HEK293 (cell line): Measurements from ENCODE around the gene UGCG.
"Not testable (repeated sequence)": the region's sequence is repeated elsewhere in the genome, so short reads cannot be mapped to it uniquely, and the experiment has no call there.

ENCODE experiments used
- CTCF ChIA-PET: fragments of 350-600 bp; formaldehyde crosslinking; extraction: SDS; loops from one replicate; lab custom pipeline; 2021; ENCODE audit warnings: antibody characterized with exemption; lab: Yijun Ruan, JAX
- POLR2A ChIA-PET: fragments of 300-600 bp; formaldehyde crosslinking; extraction: SDS; loops from one replicate; lab custom pipeline; 2020; ENCODE audit warnings: antibody characterized with exemption, inconsistent platforms; lab: Yijun Ruan, JAX
- H3K27ac ChIP-seq: fragments of 200-500 bp; sonication (Bioruptor generic); 2 replicates; pipeline ENCODE4 v1.5.1; 2014; ENCODE audit warnings: low read depth, low read length, control low read depth, inconsistent platforms; ENCODE audit errors: extremely low read depth
- H3K36me3 ChIP-seq, 2 experiments: fragments of 200-500 bp in 1 of 2; sonication (Bioruptor generic) in 1 of 2; 1 replicate in 1 of 2; 2 replicates in 1 of 2; pipeline ENCODE4 v1.5.1; 2014 to 2017; ENCODE audit warnings: inconsistent platforms in 2 of 2, low read length in 2 of 2; ENCODE audit not compliant: control insufficient read depth in 2 of 2, insufficient read depth in 1 of 2
- H3K4me1 ChIP-seq: fragments of 200-500 bp; sonication (Bioruptor generic); 2 replicates; pipeline ENCODE4 v1.5.1; 2014; ENCODE audit warnings: mild to moderate bottlenecking, low read length, inconsistent platforms; ENCODE audit not compliant: control insufficient read depth, insufficient read depth
- H3K4me3 ChIP-seq: 2 replicates; pipeline ENCODE4 v1.5.1; 2011; ENCODE audit warnings: low read depth, mild to moderate bottlenecking, control low read depth, low read length, moderate library complexity
- H3K9me3 ChIP-seq: fragments of 200-500 bp; sonication (Bioruptor generic); 2 replicates; pipeline ENCODE4 v1.5.1; 2014; ENCODE audit warnings: low read depth, low read length, inconsistent platforms; ENCODE audit not compliant: control insufficient read depth, insufficient read depth
- GLI2 ChIP-seq: fragments of 450-650 bp; formaldehyde crosslinking; IDR thresholded peaks from 2 replicates; pipeline ENCODE4; 2017; ENCODE audit warnings: missing biosample characterization, missing genetic modification characterization, low read depth, borderline replicate concordance
- HOXA7 ChIP-seq: sonication (generic); formaldehyde crosslinking; IDR thresholded peaks from 2 replicates; pipeline ENCODE4 v1.8.1; 2022; ENCODE audit warnings: missing genetic modification reagents, borderline replicate concordance
- KLF8 ChIP-seq: fragments of 450-650 bp; formaldehyde crosslinking; IDR thresholded peaks from 2 replicates; pipeline ENCODE4 v1.5.1; 2016; ENCODE audit warnings: missing biosample characterization, missing genetic modification characterization
- MEIS1 ChIP-seq: sonication (generic); formaldehyde crosslinking; IDR thresholded peaks from 2 replicates; pipeline ENCODE4 v1.8.1; 2022; ENCODE audit warnings: missing genetic modification reagents, mild to moderate bottlenecking, borderline replicate concordance
- MZF1 ChIP-seq: fragments of 450-650 bp; formaldehyde crosslinking; IDR thresholded peaks from 2 replicates; pipeline ENCODE4 v1.5.1; 2017; ENCODE audit warnings: missing biosample characterization, missing genetic modification characterization, borderline replicate concordance
- ZNF114 ChIP-seq: fragments of 450-650 bp; formaldehyde crosslinking; IDR thresholded peaks from 2 replicates; pipeline ENCODE4 v1.5.0; 2017; ENCODE audit warnings: missing biosample characterization, missing genetic modification characterization
- ZNF121 ChIP-seq: fragments of 450-650 bp; formaldehyde crosslinking; IDR thresholded peaks from 2 replicates; pipeline ENCODE4 v1.5.1; 2016; ENCODE audit warnings: missing biosample characterization, missing genetic modification characterization
- ZNF26 ChIP-seq: fragments of 450-650 bp; formaldehyde crosslinking; IDR thresholded peaks from 2 replicates; pipeline ENCODE4 v1.5.1; 2016; ENCODE audit warnings: missing biosample characterization, missing genetic modification characterization
- ZNF274 ChIP-seq, 2 experiments: fragments of 200-500 bp in 1 of 2; fragments of 450-650 bp in 1 of 2; sonication (Bioruptor generic) in 1 of 2; formaldehyde crosslinking in 1 of 2; IDR thresholded peaks; 2 replicates each; pipeline versions ENCODE4 v1.5.1 to v1.6.1; 2014 to 2016; ENCODE audit warnings: borderline replicate concordance in 1 of 2, inconsistent platforms in 1 of 2, low read length in 1 of 2, missing biosample characterization in 1 of 2, missing genetic modification characterization in 1 of 2
- ZNF280D ChIP-seq: fragments of 450-650 bp; formaldehyde crosslinking; IDR thresholded peaks from 2 replicates; pipeline ENCODE4 v1.5.1; 2016; ENCODE audit warnings: missing biosample characterization, missing genetic modification characterization
- ZNF362 ChIP-seq: fragments of 450-650 bp; formaldehyde crosslinking; IDR thresholded peaks from 2 replicates; pipeline ENCODE4 v1.5.1; 2016; ENCODE audit warnings: missing biosample characterization, missing genetic modification characterization
- ZNF426 ChIP-seq: fragments of 450-650 bp; formaldehyde crosslinking; IDR thresholded peaks from 2 replicates; pipeline ENCODE4 v1.5.1; 2017; ENCODE audit warnings: missing biosample characterization, missing genetic modification characterization, mild to moderate bottlenecking, inconsistent platforms, moderate library complexity
- ZNF433 ChIP-seq: fragments of 450-650 bp; formaldehyde crosslinking; IDR thresholded peaks from 2 replicates; pipeline ENCODE4 v1.5.1; 2016; ENCODE audit warnings: missing biosample characterization, missing genetic modification characterization, low read depth
- ZNF514 ChIP-seq: fragments of 450-650 bp; formaldehyde crosslinking; IDR thresholded peaks from 2 replicates; pipeline ENCODE4 v1.5.1; 2016; ENCODE audit warnings: missing biosample characterization, missing genetic modification characterization
- ZNF530 ChIP-seq: fragments of 450-650 bp; formaldehyde crosslinking; IDR thresholded peaks from 2 replicates; pipeline ENCODE4 v1.5.1; 2016; ENCODE audit warnings: low read depth, missing biosample characterization, missing genetic modification characterization
- ZNF544 ChIP-seq: fragments of 450-650 bp; formaldehyde crosslinking; IDR thresholded peaks from 2 replicates; pipeline ENCODE4 v1.5.0; 2017; ENCODE audit warnings: missing biosample characterization, missing genetic modification characterization
- ZNF645 ChIP-seq: fragments of 450-650 bp; formaldehyde crosslinking; IDR thresholded peaks from 2 replicates; pipeline ENCODE4; 2016; ENCODE audit warnings: missing biosample characterization, missing genetic modification characterization
- ZNF768 ChIP-seq: fragments of 450-650 bp; formaldehyde crosslinking; IDR thresholded peaks from 2 replicates; pipeline ENCODE4 v1.5.1; 2018; ENCODE audit warnings: missing biosample characterization, mild to moderate bottlenecking, missing genetic modification characterization
- TF ChIP-seq, protein P1 (sequence below): fragments of 450-650 bp; formaldehyde crosslinking; IDR thresholded peaks from 2 replicates; pipeline ENCODE4 v1.5.1; 2016; ENCODE audit warnings: missing biosample characterization, missing genetic modification characterization
- TF ChIP-seq, protein P2 (sequence below): fragments of 450-650 bp; formaldehyde crosslinking; IDR thresholded peaks from 2 replicates; pipeline ENCODE4 v1.5.1; 2017; ENCODE audit warnings: missing biosample characterization, missing genetic modification characterization

UGCG gene

DNA sequence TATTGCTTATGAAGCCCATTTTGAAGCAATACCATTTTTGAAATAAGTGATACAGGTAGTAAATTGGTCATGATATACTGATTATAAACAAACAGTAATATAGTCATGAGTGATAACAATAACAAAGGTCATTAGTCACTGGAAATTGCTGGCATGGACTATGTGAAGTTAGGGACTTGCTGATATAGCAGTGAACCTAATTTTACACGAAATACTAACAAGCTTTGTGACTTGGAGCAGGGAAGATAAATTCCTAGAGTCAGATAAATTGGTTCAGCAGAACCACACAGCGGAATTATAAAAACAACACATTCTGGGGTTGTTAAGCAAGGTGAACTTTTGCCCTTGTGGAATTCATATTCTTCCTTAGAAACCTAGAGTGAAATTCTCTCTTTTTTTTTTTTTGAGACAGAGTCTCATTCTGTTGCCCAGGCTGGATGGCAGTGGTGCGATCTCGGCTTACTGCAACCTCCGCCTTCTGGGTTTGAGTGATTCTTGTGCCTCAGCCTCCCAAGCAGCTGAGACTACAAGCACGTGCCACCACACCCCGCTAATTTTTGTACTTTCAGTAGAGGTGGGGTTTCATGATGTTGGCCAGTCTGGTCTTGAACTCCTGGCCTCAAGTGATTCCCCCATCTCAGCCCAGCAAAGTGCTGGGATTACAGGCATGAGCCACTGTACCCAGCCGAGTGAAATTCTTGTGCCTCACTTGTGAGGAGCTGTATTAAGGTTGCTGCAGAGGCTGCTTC, 6.0 kb downstream of the UGCG start (continued):
- TF ChIP-seq ZNF362 (tag by site-specific recombination) = no peak
- TF ChIP-seq ZNF114 (tag by site-specific recombination) = no peak
- no peak for TF ChIP-seq KLF8 (tag by site-specific recombination)

DNA sequence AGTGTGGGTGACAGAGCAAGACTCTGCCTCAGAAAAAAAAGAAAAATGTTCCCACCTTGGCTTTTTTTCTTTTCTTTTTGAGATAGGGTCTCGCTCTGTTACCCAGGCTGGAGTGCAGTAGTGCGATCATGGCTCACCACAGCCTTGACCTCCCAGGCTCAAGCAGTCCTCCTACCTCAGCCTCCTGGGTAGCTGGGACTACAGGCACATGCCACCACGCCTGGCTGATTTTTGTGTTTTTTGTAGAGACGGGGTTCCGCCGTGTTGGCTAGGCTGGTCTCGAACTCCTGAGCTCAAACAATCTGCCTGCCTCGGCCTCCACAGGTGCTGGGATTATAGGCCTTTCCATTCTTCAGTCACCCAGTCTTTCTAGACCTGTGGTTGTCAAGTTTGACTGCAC, 6.9 kb downstream of the UGCG start:
- not testable (repeated sequence) for H3K27ac ChIP-seq, H3K9me3 ChIP-seq, H3K36me3 ChIP-seq, H3K4me3 ChIP-seq, H3K4me1 ChIP-seq
- ChIA-PET POLR2A (interaction anchor here (0.9 kb wide), 1 partner anchor 11 kb away, joined by 3 read pairs; no protein-coding TSS in a partner anchor), CTCF (interaction anchor here (0.6 to 2.2 kb wide), 2 partner anchors 171 to 186 kb away, joined by 3 to 11 read pairs; no protein-coding TSS in a partner anchor)

- ChIA-PET CTCF (interaction anchor here (2.2 kb wide), 1 partner anchor 171 kb away, joined by 11 read pairs; no protein-coding TSS in a partner anchor), POLR2A (interaction anchor here (0.9 to 1.5 kb wide), 2 partner anchors 8 to 10 kb away, joined by 3 to 5 read pairs; partner anchors contain the start of gene UGCG)
- no peaks in the 10 kb centered on the region for H3K36me3 ChIP-seq
- H3K27ac ChIP-seq = no peak overlapping the region
- H3K4me1 ChIP-seq = peaks cover 10% of the 10 kb centered on the region
- H3K4me3 ChIP-seq = no peak overlapping the region
- no peaks in the 10 kb centered on the region for H3K9me3 ChIP-seq
- TF ChIP-seq HOXA7 (CRISPR knock-in tag) = no peak
- TF ChIP-seq ZNF26 = no peak
- no peak for TF ChIP-seq ZNF514
- no peak for TF ChIP-seq ZNF280D (tag by site-specific recombination)
- no peak for TF ChIP-seq MEIS1 (CRISPR knock-in tag)
- no peak for TF ChIP-seq GLI2
- TF ChIP-seq ZNF274 (IDR thresholded peaks at IDR 0.05; ENCODE audit: low read length) = no peak
- TF ChIP-seq ZNF274 (tag by site-specific recombination; IDR thresholded peaks at IDR 0.05; ENCODE audit: borderline replicate concordance) = no peak
- TF ChIP-seq, protein P1, sequence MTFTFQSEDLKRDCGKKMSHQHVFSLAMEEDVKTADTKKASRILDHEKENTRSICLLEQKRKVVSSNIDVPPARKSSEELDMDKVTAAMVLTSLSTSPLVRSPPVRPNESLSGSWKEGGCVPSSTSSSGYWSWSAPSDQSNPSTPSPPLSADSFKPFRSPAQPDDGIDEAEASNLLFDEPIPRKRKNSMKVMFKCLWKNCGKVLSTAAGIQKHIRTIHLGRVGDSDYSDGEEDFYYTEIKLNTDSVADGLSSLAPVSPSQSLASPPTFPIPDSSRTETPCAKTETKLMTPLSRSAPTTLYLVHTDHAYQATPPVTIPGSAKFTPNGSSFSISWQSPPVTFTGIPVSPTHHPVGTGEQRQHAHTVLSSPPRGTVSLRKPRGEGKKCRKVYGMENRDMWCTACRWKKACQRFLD (tag by site-specific recombination) = no peak
- TF ChIP-seq MZF1 (tag by site-specific recombination) = no peak
- TF ChIP-seq, protein P2, sequence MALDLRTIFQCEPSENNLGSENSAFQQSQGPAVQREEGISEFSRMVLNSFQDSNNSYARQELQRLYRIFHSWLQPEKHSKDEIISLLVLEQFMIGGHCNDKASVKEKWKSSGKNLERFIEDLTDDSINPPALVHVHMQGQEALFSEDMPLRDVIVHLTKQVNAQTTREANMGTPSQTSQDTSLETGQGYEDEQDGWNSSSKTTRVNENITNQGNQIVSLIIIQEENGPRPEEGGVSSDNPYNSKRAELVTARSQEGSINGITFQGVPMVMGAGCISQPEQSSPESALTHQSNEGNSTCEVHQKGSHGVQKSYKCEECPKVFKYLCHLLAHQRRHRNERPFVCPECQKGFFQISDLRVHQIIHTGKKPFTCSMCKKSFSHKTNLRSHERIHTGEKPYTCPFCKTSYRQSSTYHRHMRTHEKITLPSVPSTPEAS (tag by site-specific recombination) = no peak
- TF ChIP-seq ZNF544 = no peak
- TF ChIP-seq ZNF433 = no peak
- TF ChIP-seq ZNF530 (tag by site-specific recombination) = no peak
- no peak for TF ChIP-seq ZNF426 (tag by site-specific recombination)
- no peak for TF ChIP-seq ZNF768 (tag by site-specific recombination)
- no peak for TF ChIP-seq ZNF645 (tag by site-specific recombination)
- TF ChIP-seq ZNF121 = no peak
These were observed 7.4 kb downstream of the UGCG start for GRCh38 chr9:111904026-111904425.
